ENCODE results near the gene OLFML1.

The OLFML1 gene

GRCh38 chr11:7500251-7500650, 14.9 kb downstream of the OLFML1 start (continued):
- TF ChIP-seq, protein P1, sequence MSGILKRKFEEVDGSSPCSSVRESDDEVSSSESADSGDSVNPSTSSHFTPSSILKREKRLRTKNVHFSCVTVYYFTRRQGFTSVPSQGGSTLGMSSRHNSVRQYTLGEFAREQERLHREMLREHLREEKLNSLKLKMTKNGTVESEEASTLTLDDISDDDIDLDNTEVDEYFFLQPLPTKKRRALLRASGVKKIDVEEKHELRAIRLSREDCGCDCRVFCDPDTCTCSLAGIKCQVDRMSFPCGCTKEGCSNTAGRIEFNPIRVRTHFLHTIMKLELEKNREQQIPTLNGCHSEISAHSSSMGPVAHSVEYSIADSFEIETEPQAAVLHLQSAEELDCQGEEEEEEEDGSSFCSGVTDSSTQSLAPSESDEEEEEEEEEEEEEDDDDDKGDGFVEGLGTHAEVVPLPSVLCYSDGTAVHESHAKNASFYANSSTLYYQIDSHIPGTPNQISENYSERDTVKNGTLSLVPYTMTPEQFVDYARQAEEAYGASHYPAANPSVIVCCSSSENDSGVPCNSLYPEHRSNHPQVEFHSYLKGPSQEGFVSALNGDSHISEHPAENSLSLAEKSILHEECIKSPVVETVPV (CRISPR knock-in tag; IDR thresholded peaks at IDR 0.05): no peak
- TF ChIP-seq OSR1 (CRISPR knock-in tag; IDR thresholded peaks at IDR 0.05): no peak

DNA sequence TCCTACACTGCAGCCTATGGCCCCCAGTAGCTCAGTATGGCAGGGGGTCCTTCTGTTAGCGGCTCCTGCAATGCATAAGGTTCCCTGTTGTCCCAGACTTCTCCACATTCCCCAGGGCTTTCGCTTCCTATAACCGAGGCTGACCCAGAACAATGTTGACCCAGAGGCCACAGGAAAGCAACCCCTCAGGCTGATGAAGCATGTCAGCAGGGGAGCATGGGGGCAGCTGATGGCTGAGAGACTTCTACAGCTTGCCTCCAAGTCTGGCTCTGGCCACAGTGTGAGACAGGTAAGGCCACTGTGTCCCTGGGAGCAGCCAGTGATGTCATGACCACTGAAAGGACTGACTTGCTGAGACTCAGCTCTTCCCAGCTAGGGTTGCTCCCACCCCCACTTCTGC, 15.9 kb downstream of the OLFML1 start:
- TF ChIP-seq RARB (CRISPR knock-in tag; IDR thresholded peaks at IDR 0.05): no peak
- TF ChIP-seq CREB5 (CRISPR knock-in tag; IDR thresholded peaks at IDR 0.05; ENCODE audit: low read depth): no peak
- no peak for TF ChIP-seq TOX (CRISPR knock-in tag; IDR thresholded peaks at IDR 0.05; ENCODE audit: borderline replicate concordance)
- no peak for TF ChIP-seq ISL1 (CRISPR knock-in tag; IDR thresholded peaks at IDR 0.05)
- no peak for TF ChIP-seq TCF4 (CRISPR knock-in tag; IDR thresholded peaks at IDR 0.05; ENCODE audit: borderline replicate concordance)
- no peak for TF ChIP-seq PPARA (CRISPR knock-in tag; IDR thresholded peaks at IDR 0.05; ENCODE audit: borderline replicate concordance)
- no peak for TF ChIP-seq ZNF70 (CRISPR knock-in tag; IDR thresholded peaks at IDR 0.05)
- TF ChIP-seq ZNF565 (CRISPR knock-in tag; conservative IDR thresholded peaks at IDR 0.05; ENCODE audit: low read depth): no peak
- TF ChIP-seq ZC3H10 (CRISPR knock-in tag; IDR thresholded peaks at IDR 0.05): no peak
- TF ChIP-seq CSDC2 (CRISPR knock-in tag; IDR thresholded peaks at IDR 0.05): no peak
- no peak for TF ChIP-seq BACH2 (CRISPR knock-in tag; IDR thresholded peaks at IDR 0.05; ENCODE audit: borderline replicate concordance)
- TF ChIP-seq SNAI2 (CRISPR knock-in tag; IDR thresholded peaks at IDR 0.05): no peak
- ATAC-seq: no peak

DNA sequence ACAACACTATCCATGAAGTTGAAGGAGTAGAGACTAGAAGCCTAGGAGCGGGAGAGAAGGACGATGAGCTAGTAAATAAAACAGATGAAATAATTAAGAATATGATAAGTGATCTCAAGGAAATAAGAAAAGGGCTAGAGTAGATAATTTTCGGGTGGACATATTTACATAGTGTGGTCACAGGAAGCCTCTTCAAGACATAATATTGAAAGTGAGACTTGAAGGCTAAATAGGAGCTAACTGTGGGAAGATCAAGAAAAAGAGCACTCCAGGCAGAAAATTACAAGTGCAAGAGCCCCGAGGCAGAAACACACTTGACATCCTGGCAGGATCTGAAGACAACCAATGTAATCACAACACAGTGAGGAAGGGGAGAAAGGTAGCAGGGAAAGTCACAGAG, 16.6 kb downstream of the OLFML1 start:
- no peak for ATAC-seq
- TF ChIP-seq TOX (CRISPR knock-in tag; IDR thresholded peaks at IDR 0.05; ENCODE audit: borderline replicate concordance): no peak
- no peak for TF ChIP-seq ZFP3 (CRISPR knock-in tag; IDR thresholded peaks at IDR 0.05)
- TF ChIP-seq POU6F1 (CRISPR knock-in tag; IDR thresholded peaks at IDR 0.05; ENCODE audit: borderline replicate concordance, low read depth): no peak
- TF ChIP-seq RARB (CRISPR knock-in tag; IDR thresholded peaks at IDR 0.05): no peak
- no peak for TF ChIP-seq ZFP30 (CRISPR knock-in tag; IDR thresholded peaks at IDR 0.05)
- no peak for TF ChIP-seq CSDC2 (CRISPR knock-in tag; IDR thresholded peaks at IDR 0.05)
- no peak for TF ChIP-seq ARNTL (CRISPR knock-in tag; IDR thresholded peaks at IDR 0.05; ENCODE audit: borderline replicate concordance, low read depth)
- TF ChIP-seq PPARA (CRISPR knock-in tag; IDR thresholded peaks at IDR 0.05; ENCODE audit: borderline replicate concordance): no peak
- TF ChIP-seq, protein P2, sequence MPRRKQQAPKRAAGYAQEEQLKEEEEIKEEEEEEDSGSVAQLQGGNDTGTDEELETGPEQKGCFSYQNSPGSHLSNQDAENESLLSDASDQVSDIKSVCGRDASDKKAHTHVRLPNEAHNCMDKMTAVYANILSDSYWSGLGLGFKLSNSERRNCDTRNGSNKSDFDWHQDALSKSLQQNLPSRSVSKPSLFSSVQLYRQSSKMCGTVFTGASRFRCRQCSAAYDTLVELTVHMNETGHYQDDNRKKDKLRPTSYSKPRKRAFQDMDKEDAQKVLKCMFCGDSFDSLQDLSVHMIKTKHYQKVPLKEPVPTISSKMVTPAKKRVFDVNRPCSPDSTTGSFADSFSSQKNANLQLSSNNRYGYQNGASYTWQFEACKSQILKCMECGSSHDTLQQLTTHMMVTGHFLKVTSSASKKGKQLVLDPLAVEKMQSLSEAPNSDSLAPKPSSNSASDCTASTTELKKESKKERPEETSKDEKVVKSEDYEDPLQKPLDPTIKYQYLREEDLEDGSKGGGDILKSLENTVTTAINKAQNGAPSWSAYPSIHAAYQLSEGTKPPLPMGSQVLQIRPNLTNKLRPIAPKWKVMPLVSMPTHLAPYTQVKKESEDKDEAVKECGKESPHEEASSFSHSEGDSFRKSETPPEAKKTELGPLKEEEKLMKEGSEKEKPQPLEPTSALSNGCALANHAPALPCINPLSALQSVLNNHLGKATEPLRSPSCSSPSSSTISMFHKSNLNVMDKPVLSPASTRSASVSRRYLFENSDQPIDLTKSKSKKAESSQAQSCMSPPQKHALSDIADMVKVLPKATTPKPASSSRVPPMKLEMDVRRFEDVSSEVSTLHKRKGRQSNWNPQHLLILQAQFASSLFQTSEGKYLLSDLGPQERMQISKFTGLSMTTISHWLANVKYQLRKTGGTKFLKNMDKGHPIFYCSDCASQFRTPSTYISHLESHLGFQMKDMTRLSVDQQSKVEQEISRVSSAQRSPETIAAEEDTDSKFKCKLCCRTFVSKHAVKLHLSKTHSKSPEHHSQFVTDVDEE (CRISPR knock-in tag; IDR thresholded peaks at IDR 0.05): no peak
- no peak for TF ChIP-seq SNAI2 (CRISPR knock-in tag; IDR thresholded peaks at IDR 0.05)
- no peak for TF ChIP-seq ZC3H10 (CRISPR knock-in tag; IDR thresholded peaks at IDR 0.05)
- TF ChIP-seq BACH2 (CRISPR knock-in tag; IDR thresholded peaks at IDR 0.05; ENCODE audit: borderline replicate concordance): no peak

DNA sequence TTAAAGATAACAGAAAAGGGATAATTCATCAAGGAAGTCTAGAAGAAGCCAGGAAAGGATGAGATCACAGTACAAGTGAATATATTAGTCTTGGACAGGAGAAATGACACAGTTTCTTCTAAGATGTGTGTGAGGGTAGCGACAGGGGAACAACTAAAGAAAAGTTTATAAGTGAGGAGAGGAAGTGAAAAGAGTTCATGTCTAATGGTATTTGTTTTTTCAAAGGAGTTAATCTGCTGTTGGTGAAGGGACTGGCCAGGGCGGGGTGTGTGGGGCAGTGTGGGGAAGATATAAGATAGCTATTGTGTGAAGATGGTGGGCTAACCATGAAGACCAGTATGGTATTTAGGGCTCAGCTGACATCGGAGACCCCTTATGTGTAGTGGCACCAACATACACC, 20.9 kb downstream of the OLFML1 start:
- no peak for ATAC-seq
- TF ChIP-seq PPARA (CRISPR knock-in tag; IDR thresholded peaks at IDR 0.05; ENCODE audit: borderline replicate concordance) (no peak), ESRRG (CRISPR knock-in tag; IDR thresholded peaks at IDR 0.05) (no peak), TOX (CRISPR knock-in tag; IDR thresholded peaks at IDR 0.05; ENCODE audit: borderline replicate concordance) (no peak), ARNTL (CRISPR knock-in tag; IDR thresholded peaks at IDR 0.05; ENCODE audit: borderline replicate concordance, low read depth) (no peak), ISL1 (CRISPR knock-in tag; IDR thresholded peaks at IDR 0.05) (no peak), ZC3H10 (CRISPR knock-in tag; IDR thresholded peaks at IDR 0.05) (no peak)
- TF ChIP-seq, protein P3, sequence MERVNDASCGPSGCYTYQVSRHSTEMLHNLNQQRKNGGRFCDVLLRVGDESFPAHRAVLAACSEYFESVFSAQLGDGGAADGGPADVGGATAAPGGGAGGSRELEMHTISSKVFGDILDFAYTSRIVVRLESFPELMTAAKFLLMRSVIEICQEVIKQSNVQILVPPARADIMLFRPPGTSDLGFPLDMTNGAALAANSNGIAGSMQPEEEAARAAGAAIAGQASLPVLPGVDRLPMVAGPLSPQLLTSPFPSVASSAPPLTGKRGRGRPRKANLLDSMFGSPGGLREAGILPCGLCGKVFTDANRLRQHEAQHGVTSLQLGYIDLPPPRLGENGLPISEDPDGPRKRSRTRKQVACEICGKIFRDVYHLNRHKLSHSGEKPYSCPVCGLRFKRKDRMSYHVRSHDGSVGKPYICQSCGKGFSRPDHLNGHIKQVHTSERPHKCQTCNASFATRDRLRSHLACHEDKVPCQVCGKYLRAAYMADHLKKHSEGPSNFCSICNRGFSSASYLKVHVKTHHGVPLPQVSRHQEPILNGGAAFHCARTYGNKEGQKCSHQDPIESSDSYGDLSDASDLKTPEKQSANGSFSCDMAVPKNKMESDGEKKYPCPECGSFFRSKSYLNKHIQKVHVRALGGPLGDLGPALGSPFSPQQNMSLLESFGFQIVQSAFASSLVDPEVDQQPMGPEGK (CRISPR knock-in tag; IDR thresholded peaks at IDR 0.05; ENCODE audit: borderline replicate concordance): no peak
- TF ChIP-seq, protein P2 (CRISPR knock-in tag; IDR thresholded peaks at IDR 0.05): no peak

All from SK-N-SH treated with all-trans-retinoic acid at 6 μM for 48 hours (cell line).